Brain microvascular endothelial cell (primary cell): Measurements from ENCODE around the gene SCN1A.
"Not testable (repeated sequence)": the region's sequence is repeated elsewhere in the genome, so short reads cannot be mapped to it uniquely, and the experiment has no call there.

Experiments used
- DNase-seq: peaks from one replicate; pipeline ENCODE4 v3.0.0-alpha.2; 2020
- H3K27ac ChIP-seq: fragments of 250-450 bp; sonication (Bioruptor Pico); 2 replicates; pipeline ENCODE4 v1.5.1; 2020; ENCODE audit warnings: mild to moderate bottlenecking, moderate library complexity
- H3K27me3 ChIP-seq: fragments of 250-450 bp; sonication (Bioruptor Pico); replicated peaks from 2 replicates; pipeline ENCODE4 v1.5.1; 2020; ENCODE audit warnings: mild to moderate bottlenecking
- H3K36me3 ChIP-seq: fragments of 250-450 bp; sonication (Bioruptor Pico); replicated peaks from 2 replicates; pipeline ENCODE4 v1.5.1; 2020; ENCODE audit warnings: mild to moderate bottlenecking
- H3K4me3 ChIP-seq: 2 replicates; pipeline ENCODE4 v1.5.1; 2011; ENCODE audit warnings: low read depth, mild to moderate bottlenecking, control low read depth, low read length, moderate library complexity
- in situ Hi-C: cut with HindIII; loops from 2 replicates; pipeline ENCODE4 v1.10.0; 2017; ENCODE audit warnings: low sequenced_read_pairs, low pct_ligation_motif_present
- TF ChIP-seq, protein P1 (sequence below): IDR thresholded peaks from 2 replicates; pipeline ENCODE4 v1.5.1; 2011; ENCODE audit warnings: low read depth, mild to moderate bottlenecking, moderate library complexity, low read length, control low read depth, inconsistent platforms; ENCODE audit errors: missing control alignments

SCN1A gene

DNA sequence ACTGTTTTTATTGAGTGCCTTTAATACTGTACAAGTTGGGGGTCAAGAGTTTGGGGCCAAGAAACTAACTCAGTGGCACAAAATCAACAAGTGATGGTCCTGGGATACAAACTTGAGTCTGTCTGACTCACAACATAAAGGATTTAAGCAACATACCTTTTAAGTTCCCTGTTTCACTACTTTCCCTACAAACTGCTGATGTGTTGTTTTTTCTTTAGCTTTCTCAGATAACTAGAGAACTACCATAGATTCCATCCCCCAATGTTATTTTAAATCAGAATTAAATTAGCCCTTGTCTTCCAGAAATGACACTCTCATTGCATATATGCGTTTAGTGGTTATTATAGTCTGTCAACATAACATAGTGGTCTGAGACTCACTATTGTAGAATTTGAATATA is 116.2 kb downstream of the SCN1A start:
- no peaks in the 10 kb centered on the region for H3K27me3 ChIP-seq
- DNase-seq = no peak
- TF ChIP-seq, protein P1, sequence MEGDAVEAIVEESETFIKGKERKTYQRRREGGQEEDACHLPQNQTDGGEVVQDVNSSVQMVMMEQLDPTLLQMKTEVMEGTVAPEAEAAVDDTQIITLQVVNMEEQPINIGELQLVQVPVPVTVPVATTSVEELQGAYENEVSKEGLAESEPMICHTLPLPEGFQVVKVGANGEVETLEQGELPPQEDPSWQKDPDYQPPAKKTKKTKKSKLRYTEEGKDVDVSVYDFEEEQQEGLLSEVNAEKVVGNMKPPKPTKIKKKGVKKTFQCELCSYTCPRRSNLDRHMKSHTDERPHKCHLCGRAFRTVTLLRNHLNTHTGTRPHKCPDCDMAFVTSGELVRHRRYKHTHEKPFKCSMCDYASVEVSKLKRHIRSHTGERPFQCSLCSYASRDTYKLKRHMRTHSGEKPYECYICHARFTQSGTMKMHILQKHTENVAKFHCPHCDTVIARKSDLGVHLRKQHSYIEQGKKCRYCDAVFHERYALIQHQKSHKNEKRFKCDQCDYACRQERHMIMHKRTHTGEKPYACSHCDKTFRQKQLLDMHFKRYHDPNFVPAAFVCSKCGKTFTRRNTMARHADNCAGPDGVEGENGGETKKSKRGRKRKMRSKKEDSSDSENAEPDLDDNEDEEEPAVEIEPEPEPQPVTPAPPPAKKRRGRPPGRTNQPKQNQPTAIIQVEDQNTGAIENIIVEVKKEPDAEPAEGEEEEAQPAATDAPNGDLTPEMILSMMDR = no peak
- in situ Hi-C loops = no loop called here
- H3K27ac ChIP-seq = no peak overlapping the region
- no peaks in the 10 kb centered on the region for H3K36me3 ChIP-seq
- no peak overlapping the region for H3K4me3 ChIP-seq

DNA sequence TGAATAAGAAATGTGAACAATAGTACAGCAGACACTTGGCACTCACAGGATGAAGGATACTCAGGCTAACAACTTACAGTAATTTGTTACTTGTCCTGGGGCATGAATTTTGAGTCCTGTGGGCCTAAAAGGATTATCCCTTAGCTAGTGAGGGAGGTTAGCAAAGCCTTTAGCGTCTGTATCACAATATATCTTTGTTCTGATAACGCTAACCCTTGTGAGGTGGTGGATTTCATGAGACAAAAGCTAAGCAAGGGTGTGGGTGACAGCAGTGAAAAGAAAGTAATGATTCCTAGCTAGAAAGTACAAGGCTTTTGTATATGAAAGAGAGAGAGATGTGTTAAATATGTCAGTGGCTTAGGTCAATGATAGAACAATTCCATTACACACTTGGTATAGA is 127.4 kb downstream of the SCN1A start:
- no peaks in the 10 kb centered on the region for H3K27me3 ChIP-seq
- H3K4me3 ChIP-seq = no peak overlapping the region
- TF ChIP-seq, protein P1 = no peak
- no peaks in the 10 kb centered on the region for H3K36me3 ChIP-seq
- H3K27ac ChIP-seq = no peak overlapping the region
- no peak for DNase-seq
- in situ Hi-C loops = no loop called here

DNA sequence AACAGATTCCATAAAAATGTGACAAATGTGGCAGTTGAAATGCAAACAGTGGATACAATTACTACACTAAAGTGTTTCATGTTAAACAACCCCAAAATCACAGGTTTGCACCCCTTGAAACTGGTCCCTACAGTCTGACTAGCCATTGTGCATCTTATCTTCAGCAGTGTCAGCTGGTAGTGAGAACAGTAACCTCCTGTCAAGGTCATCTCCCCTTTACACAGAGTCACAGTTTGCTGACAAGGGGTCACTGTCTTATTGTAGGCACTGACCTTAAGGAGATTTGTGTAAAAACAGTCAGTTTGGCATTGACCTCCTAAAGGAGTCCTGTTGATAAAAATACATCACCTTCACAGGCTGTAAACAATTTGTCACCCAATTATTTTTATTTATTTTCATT is 137.0 kb downstream of the SCN1A start:
- Histone ChIP-seq H3K36me3 (no peaks in the 10 kb centered on the region), H3K27ac (no peak overlapping the region), H3K4me3 (no peak overlapping the region), H3K27me3 (no peaks in the 10 kb centered on the region)
- no peak for DNase-seq
- TF ChIP-seq, protein P1 = no peak
- in situ Hi-C loops = no loop called here

DNA sequence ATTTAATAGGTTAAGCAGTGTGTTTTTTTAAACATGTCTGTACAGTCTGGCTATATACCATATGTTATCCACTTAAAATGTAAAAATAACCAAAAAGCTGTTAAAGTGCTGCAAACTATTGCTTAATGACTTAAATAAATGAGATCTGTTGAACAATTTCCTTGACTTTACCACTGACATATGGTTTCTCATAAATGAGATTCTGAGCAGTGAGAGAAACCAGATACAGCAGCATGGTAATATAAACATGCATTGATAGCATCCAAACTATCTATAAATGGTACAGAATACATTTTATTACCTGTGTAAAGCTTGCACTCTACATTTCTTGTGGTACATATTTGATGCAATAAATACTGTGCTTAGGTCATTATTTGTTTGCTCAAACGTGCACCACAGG is 138.0 kb downstream of the SCN1A start:
- in situ Hi-C loops = no loop called here
- DNase-seq = no peak
- no peaks in the 10 kb centered on the region for H3K36me3 ChIP-seq
- no peak overlapping the region for H3K4me3 ChIP-seq
- no peak overlapping the region for H3K27ac ChIP-seq
- TF ChIP-seq, protein P1 = no peak
- H3K27me3 ChIP-seq = no peaks in the 10 kb centered on the region

DNA sequence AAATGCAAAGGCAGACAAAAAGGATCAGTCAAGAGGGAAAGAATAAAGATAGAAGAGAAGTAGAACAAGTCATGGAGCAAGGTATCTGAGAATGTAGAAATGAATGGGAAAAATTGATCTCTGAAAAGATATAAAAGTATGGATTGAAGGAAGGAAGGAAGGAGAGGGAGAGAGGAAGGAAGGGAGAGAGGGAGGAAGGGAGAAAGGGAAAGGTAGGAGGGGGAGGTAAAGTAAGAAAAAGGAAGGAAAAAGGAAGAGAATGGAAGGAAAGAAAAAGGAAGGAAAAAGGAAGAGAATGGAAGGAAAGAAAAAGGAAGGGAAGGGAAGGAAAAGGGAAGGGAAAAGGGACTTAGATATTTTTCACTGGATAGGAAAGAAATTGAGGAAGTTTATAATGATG is 142.7 kb downstream of the SCN1A start:
- no peak for DNase-seq
- Histone ChIP-seq H3K4me3 (no peak overlapping the region), H3K27me3 (no peaks in the 10 kb centered on the region), H3K36me3 (no peaks in the 10 kb centered on the region), H3K27ac (no peak overlapping the region)
- TF ChIP-seq, protein P1 = no peak
- in situ Hi-C loops = no loop called here

DNA sequence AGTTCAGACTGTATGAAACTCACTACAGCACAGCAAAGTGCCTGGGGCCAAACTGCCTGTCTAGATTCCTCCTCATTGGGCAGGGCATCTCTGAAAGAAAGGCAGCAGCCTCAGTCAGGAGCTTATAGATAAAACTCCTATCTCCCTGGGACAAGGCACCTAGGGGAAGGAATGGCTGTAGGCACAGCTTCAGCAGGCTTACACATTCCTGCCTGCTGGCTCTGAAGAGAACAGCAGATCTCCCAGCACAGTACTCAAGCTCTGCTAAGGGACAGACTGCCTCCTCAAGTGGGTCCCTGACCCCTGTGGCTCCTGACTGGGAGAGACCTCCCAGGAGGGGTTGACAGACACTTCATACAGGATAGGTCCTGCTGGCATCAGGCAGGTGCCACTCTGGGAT is 155.7 kb downstream of the SCN1A start:
- in situ Hi-C loops, DNase-seq, H3K36me3 ChIP-seq, H3K4me3 ChIP-seq, H3K27ac ChIP-seq, H3K27me3 ChIP-seq: not testable (repeated sequence)
